ENCODE measurements around the gene LPO.

- TF ChIP-seq, protein P1, sequence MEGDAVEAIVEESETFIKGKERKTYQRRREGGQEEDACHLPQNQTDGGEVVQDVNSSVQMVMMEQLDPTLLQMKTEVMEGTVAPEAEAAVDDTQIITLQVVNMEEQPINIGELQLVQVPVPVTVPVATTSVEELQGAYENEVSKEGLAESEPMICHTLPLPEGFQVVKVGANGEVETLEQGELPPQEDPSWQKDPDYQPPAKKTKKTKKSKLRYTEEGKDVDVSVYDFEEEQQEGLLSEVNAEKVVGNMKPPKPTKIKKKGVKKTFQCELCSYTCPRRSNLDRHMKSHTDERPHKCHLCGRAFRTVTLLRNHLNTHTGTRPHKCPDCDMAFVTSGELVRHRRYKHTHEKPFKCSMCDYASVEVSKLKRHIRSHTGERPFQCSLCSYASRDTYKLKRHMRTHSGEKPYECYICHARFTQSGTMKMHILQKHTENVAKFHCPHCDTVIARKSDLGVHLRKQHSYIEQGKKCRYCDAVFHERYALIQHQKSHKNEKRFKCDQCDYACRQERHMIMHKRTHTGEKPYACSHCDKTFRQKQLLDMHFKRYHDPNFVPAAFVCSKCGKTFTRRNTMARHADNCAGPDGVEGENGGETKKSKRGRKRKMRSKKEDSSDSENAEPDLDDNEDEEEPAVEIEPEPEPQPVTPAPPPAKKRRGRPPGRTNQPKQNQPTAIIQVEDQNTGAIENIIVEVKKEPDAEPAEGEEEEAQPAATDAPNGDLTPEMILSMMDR (IDR thresholded peaks at IDR 0.05; ENCODE audit: low read length) = no peak
- no peak for TF ChIP-seq EZH2 (optimal IDR thresholded peaks at IDR 0.05; ENCODE audit: low read depth, low read length)
- TF ChIP-seq EZH2phosphoT487 (IDR thresholded peaks at IDR 0.05; ENCODE audit: low read length) = no peak
Observed at GRCh38 chr17:58208344-58208743, 30.0 kb upstream of the LPO start.

Measured in MM.1S (cell line).